SH-SY5Y (cell line): ENCODE results near the gene SELENOS.

Experiments
- GATA2 ChIP-seq: IDR thresholded peaks from 2 replicates; pipeline ENCODE4 v1.6.1; 2011; ENCODE audit warnings: mild to moderate bottlenecking, low read depth, low read length
- GATA3 ChIP-seq: IDR thresholded peaks from 2 replicates; pipeline ENCODE4 v1.6.1; 2011; ENCODE audit warnings: low read depth, mild to moderate bottlenecking, low read length, moderate library complexity

The SELENOS gene

GRCh38 chr15:101254157-101255050, 22.9 kb downstream of the SELENOS start:
- TF ChIP-seq GATA2: no peak
- TF ChIP-seq GATA3: no peak

- TF ChIP-seq GATA3 (no peak), GATA2 (no peak)
These were observed 24.4 kb downstream of the SELENOS start for GRCh38 chr15:101252836-101253235.

GRCh38 chr15:101251830-101252820, 25.2 kb downstream of the SELENOS start, which contains the start of gene CHSY1:
Gene CHSY1 (minus strand): TSS chr15:101252048. CDS start chr15:101251456, 592 bp downstream.
- TF ChIP-seq GATA2 (no peak), GATA3 (no peak)

- TF ChIP-seq GATA3 (no peak), GATA2 (no peak)
These were observed 26.1 kb downstream of the SELENOS start for GRCh38 chr15:101250873-101251829.

- TF ChIP-seq GATA2 (no peak), GATA3 (no peak)
These were observed 26.9 kb downstream of the SELENOS start for GRCh38 chr15:101250341-101250831.

GRCh38 chr15:101248274-101248673, 29.0 kb downstream of the SELENOS start:
- TF ChIP-seq GATA2 (no peak), GATA3 (no peak)

GRCh38 chr15:101246824-101247745, 30.2 kb downstream of the SELENOS start:
- TF ChIP-seq GATA2 (no peak), GATA3 (no peak)

GRCh38 chr15:101246391-101246790, 30.9 kb downstream of the SELENOS start:
- TF ChIP-seq GATA2 (no peak), GATA3 (no peak)

GRCh38 chr15:101244889-101245668, 32.2 kb downstream of the SELENOS start:
- TF ChIP-seq GATA3 (no peak), GATA2 (no peak)

- TF ChIP-seq GATA3 (no peak), GATA2 (no peak)
These were observed 33.1 kb downstream of the SELENOS start for GRCh38 chr15:101244036-101244781.

GRCh38 chr15:101243420-101243819, 33.9 kb downstream of the SELENOS start:
- no peak for TF ChIP-seq GATA3
- TF ChIP-seq GATA2: no peak

- TF ChIP-seq GATA2 (no peak), GATA3 (no peak)
These were observed 34.3 kb downstream of the SELENOS start for GRCh38 chr15:101242999-101243336.
